Thoracic aorta (tissue), 2 donors: ENCODE data around the gene CCDC88B. TPM values are rescaled to one million over a fixed set of nuclear protein-coding genes. Genes with fewer than 3 reads are reported as not detected.

Experiments used
- ATAC-seq: fragments of 150-250 bp; one replicate; pipeline ENCODE4 v1.8.0; 2017; ENCODE audit warnings: low read depth; ENCODE audit not compliant: insufficient number of reproducible peaks, low FRiP score
- DNase-seq: peaks from one replicate; pipeline ENCODE4 v3.0.0-alpha.2; 2020; ENCODE audit warnings: low spot score
- H3K27ac ChIP-seq, 2 donors: fragments of 200-600 bp; sonication (generic); 1 replicate in 1 of 2; 2 replicates in 1 of 2; pipeline ENCODE4 v1.5.1; 2016; ENCODE audit warnings: mild to moderate bottlenecking in 2 of 2, moderate library complexity in 2 of 2
- H3K27me3 ChIP-seq: fragments of 200-600 bp; sonication (generic); replicated peaks from 2 replicates; pipeline ENCODE4 v1.6.0; 2016; ENCODE audit warnings: mild to moderate bottlenecking; ENCODE audit not compliant: insufficient read depth
- H3K36me3 ChIP-seq: fragments of 200-600 bp; sonication (generic); one replicate; pipeline ENCODE4 v1.5.1; 2016
- H3K4me1 ChIP-seq, 2 donors: fragments of 200-600 bp; sonication (generic); 1 replicate in 1 of 2; 2 replicates in 1 of 2; pipeline versions ENCODE4 v1.5.1 to v1.6.0; 2016; ENCODE audit warnings: low read depth in 2 of 2, mild to moderate bottlenecking in 1 of 2; ENCODE audit not compliant: control insufficient read depth in 1 of 2
- H3K4me3 ChIP-seq: fragments of 200-600 bp; sonication (generic); 2 replicates; pipeline ENCODE4 v1.5.1; 2016; ENCODE audit warnings: mild to moderate bottlenecking
- H3K9me3 ChIP-seq: fragments of 200-600 bp; sonication (generic); 2 replicates; pipeline ENCODE4 v1.5.1; 2016
- CTCF ChIP-seq: fragments of 200-600 bp; sonication (generic); IDR thresholded peaks from one replicate; pipeline ENCODE4 v1.5.1; 2019; ENCODE audit warnings: antibody characterized with exemption
- total RNA-seq, 2 donors: library from RNA; depleted of rRNA; stranded (reverse); fragments of >200 nt; gene quantifications; one replicate each; pipeline versions ENCODE4 v1.1.0 to v1.2.3, GENCODE V29; 2016

Gene CCDC88B
- total RNA-seq, 2 donors from 2014 or later: 10.3 to 19.0 TPM

DNA sequence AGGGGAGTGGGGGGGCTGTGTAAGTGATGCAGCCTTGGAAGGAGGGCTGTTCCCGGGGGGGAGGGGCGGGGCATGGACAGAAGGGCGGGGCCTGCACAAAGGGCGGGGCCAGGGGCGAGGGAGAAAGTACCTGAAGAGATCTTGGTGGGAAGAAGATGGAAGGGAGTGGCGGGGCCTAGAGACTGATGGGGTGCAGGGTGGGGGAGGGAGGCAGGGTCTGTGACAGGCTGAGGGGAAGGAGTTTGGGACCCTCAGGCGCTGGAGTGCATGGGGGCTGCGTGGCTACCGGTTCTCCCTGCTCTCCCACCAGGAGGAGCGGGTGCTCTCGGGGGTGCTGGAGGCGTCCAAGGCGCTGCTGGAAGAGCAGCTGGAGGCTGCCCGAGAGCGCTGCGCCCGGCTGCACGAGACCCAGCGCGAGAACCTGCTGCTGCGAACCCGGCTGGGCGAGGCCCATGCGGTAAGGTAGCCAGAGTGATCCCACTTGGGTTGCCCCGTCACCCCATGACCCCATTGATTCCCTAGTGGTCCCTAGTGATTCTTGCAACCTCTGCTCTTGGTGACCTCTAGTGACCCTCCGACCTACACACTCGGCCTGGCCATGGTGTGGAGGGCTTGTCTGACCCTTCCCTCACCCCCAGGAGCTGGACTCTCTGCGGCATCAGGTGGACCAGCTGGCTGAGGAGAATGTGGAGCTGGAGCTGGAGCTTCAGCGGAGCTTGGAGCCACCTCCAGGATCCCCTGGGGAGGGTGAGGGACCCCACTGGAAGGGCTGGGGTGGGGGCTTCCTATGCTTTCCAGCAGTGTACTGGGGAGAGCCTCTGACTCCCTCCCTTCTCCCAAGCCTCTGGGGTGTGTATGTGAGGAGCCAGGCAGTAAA is 3.1 kb downstream of the CCDC88B start:
- no peak for ATAC-seq
- H3K27me3 ChIP-seq: no peaks in the 10 kb centered on the region
- no peak overlapping the region for H3K27ac ChIP-seq
- H3K4me3 ChIP-seq: peak overlapping the region; percentile 68
- TF ChIP-seq CTCF: no peak
- H3K36me3 ChIP-seq: no peaks in the 10 kb centered on the region
- DNase-seq: no peak
- H3K4me1 ChIP-seq: peaks cover 3 to 12% of the 10 kb centered on the region in 2 donors
- H3K9me3 ChIP-seq: no peaks in the 10 kb centered on the region

DNA sequence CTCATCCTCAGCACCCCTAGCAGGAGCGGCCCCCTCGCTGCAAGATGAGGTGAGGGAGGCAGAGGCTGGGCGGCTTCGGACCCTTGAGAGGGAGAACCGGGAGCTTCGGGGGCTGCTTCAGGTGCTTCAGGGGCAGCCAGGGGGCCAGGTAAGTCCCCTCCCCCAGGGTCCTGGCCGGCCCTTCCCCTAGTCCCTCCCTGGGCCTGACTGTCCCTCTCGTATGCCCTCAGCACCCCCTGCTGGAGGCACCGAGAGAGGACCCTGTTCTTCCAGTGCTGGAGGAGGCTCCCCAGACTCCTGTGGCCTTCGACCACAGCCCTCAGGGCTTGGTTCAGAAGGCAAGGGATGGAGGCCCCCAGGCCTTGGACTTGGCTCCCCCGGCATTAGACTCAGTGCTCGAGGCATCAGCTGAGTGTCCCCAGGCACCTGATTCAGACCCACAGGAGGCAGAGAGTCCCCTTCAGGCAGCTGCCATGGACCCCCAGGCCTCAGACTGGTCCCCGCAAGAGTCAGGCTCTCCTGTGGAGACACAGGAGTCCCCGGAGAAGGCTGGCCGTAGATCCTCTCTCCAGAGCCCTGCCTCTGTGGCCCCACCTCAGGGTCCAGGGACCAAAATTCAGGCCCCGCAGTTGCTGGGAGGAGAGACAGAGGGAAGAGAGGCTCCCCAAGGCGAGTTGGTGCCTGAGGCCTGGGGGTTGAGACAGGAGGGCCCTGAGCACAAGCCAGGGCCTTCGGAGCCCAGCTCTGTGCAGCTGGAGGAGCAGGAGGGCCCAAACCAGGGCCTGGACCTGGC is 4.0 kb downstream of the CCDC88B start:
- TF ChIP-seq CTCF: no peak
- no peaks in the 10 kb centered on the region for H3K27me3 ChIP-seq
- DNase-seq: no peak
- H3K4me3 ChIP-seq: no peak overlapping the region
- H3K27ac ChIP-seq: no peak overlapping the region
- peaks cover 3 to 12% of the 10 kb centered on the region in 2 donors for H3K4me1 ChIP-seq
- ATAC-seq: no peak
- no peaks in the 10 kb centered on the region for H3K36me3 ChIP-seq
- no peaks in the 10 kb centered on the region for H3K9me3 ChIP-seq

- no peaks in the 10 kb centered on the region for H3K9me3 ChIP-seq
- no peak for TF ChIP-seq CTCF
- H3K27ac ChIP-seq: no peak overlapping the region
- ATAC-seq (no peak), DNase-seq (no peak)
- H3K27me3 ChIP-seq: no peaks in the 10 kb centered on the region
- H3K4me3 ChIP-seq: no peak overlapping the region
- H3K4me1 ChIP-seq: peaks cover 3 to 12% of the 10 kb centered on the region in 2 donors
- no peaks in the 10 kb centered on the region for H3K36me3 ChIP-seq
Measured at GRCh38 chr11:64344787-64345186, 4.8 kb downstream of the CCDC88B start.

- Histone ChIP-seq H3K27ac (no peak overlapping the region), H3K36me3 (no peaks in the 10 kb centered on the region), H3K9me3 (no peaks in the 10 kb centered on the region), H3K4me1 (no peaks in the 10 kb centered on the region), H3K4me3 (no peak overlapping the region), H3K27me3 (no peaks in the 10 kb centered on the region)
- TF ChIP-seq CTCF: no peak
- ATAC-seq (no peak), DNase-seq (no peak)
Measured at GRCh38 chr11:64347193-64347867, 7.3 kb downstream of the CCDC88B start.
